LNCaP clone FGC (cell line): ENCODE measurements around the gene MGRN1.

ENCODE experiments used
- DNase-seq: peaks from one replicate; pipeline ENCODE4 v3.0.0-alpha.2; 2011; ENCODE audit warnings: low read depth
- H3K4me3 ChIP-seq: 2 replicates; pipeline ENCODE4 v1.5.1; 2011; ENCODE audit warnings: mild to moderate bottlenecking, low read depth, low read length, control low read depth
- TF ChIP-seq, protein P1 (sequence below): IDR thresholded peaks from 2 replicates; pipeline ENCODE4 v1.5.1; 2012; ENCODE audit warnings: mild to moderate bottlenecking; ENCODE audit not compliant: control insufficient read depth, insufficient read depth; ENCODE audit errors: extremely low read depth

The MGRN1 gene

DNA sequence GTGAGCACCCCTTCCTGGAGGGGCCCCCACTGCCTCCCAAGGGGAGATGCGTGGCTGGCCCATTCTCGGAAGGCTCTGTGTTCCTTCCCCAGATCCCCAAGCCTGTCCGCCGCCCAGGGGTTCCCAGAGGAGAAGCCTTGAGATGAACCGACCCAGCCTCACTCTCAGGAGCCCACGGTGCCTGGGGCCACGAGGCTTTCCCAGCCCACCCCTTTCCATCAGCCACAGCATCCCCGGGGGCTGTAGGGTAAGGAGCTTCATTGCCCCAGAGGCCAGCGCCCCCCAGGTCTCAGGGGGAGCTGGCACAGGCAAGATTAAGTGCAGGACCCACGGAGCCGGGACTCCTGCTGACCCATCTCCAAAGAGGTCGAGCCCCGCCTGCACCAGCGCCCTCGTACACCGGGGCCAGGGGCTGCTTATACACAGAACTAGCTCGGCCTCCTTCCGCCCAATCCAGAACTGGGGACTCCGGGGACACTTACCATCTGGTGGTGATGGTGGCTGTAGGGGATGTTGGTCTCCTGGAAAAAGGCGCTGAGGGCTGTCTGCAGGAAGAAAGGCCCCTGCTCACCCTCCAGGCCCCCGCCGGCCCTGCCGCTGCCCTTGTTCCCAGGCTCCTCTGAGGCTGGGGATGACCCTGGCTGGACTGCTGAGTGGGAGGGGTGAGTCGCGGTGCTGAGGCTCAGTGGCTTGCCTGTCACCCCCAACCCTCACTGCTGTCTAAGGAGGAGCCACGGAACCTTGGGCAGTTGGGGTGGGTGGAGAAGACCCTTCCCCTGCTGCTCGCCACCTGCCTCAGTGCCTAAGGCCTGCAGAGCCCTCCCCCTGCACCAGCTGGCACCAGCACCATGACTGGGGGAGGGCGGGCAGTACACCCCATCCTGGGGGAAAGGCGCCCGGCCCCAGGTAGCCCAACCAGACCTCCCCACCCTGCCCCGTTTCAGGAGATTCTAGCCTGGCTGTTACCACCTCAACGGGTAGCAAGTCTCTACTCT is 14.3 kb upstream of the MGRN1 start:
- TF ChIP-seq, protein P1, sequence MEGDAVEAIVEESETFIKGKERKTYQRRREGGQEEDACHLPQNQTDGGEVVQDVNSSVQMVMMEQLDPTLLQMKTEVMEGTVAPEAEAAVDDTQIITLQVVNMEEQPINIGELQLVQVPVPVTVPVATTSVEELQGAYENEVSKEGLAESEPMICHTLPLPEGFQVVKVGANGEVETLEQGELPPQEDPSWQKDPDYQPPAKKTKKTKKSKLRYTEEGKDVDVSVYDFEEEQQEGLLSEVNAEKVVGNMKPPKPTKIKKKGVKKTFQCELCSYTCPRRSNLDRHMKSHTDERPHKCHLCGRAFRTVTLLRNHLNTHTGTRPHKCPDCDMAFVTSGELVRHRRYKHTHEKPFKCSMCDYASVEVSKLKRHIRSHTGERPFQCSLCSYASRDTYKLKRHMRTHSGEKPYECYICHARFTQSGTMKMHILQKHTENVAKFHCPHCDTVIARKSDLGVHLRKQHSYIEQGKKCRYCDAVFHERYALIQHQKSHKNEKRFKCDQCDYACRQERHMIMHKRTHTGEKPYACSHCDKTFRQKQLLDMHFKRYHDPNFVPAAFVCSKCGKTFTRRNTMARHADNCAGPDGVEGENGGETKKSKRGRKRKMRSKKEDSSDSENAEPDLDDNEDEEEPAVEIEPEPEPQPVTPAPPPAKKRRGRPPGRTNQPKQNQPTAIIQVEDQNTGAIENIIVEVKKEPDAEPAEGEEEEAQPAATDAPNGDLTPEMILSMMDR, result no peak
- DNase-seq, result no peak
- no peak overlapping the region for H3K4me3 ChIP-seq

DNA sequence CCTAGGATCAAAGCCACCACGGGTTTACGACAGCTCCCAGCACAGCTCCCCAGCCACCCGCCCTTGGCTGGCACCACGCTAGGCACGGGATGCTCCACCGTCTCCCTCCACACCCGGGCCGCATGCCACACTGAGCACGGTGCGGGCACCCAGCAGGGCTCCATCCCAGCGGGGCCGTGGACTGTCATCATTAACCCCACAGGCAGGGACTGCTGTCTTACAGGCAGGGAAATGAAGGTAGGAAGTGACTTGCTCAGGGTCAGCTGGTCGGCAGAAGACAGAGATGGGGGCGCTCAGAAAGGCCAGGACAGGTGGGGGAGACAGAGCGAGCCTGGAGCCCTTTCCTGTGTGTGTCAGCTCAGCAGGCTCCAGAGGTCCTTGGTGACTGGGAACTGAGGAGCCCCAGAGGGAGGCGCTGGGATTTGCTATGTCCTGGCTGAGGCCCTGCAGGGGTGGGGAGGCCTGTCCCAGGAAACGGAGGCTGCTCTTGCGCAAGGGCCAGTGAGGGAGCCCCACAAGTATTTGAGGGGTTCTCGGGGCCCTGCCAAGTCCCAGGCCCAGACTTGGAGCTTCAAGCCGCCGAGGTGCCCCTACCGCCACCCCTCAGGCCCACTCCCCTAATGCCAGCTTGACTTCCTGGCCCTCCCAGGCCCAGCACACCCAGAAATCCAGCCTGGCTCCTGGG is 13.1 kb upstream of the MGRN1 start:
- TF ChIP-seq, protein P1, result no peak
- no peak overlapping the region for H3K4me3 ChIP-seq
- no peak for DNase-seq

DNA sequence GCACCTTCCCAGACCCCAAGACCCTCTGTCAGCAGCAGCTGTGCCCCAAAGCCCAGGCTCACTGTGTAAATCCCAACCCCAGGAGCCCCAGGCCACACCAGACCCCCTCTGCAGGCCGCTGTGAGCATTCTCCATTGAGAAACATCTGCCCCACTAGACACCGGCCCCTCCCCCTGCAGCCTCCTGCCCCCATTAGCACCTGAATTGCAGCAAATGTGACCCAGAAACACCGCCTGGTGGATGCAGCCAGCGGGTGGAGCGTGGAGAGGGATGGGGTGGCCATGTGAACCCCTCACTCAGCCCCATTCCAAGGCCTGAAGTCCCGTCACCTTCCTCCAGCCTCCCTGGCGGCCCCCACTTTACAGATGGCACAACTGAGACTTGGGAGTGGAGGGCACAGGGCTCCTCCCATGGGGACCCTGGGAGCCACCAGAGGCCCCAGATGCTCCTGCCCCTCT is 12.1 kb upstream of the MGRN1 start:
- no peak for DNase-seq
- H3K4me3 ChIP-seq, result peak overlapping the region; percentile 73
- TF ChIP-seq, protein P1, result no peak

GRCh38 chr16:4612977-4613635 is 11.5 kb upstream of the MGRN1 start:
- no peak for DNase-seq
- TF ChIP-seq, protein P1, result no peak
- peak overlapping the region; percentile 73 for H3K4me3 ChIP-seq

GRCh38 chr16:4613636-4614570 is 10.7 kb upstream of the MGRN1 start:
- no peak for DNase-seq
- peak overlapping the region; percentile 73 for H3K4me3 ChIP-seq
- TF ChIP-seq, protein P1, result no peak
